IPS DF 6.9 (cell line): Measurements from ENCODE around the gene NRCAM.

Source experiments
- DNase-seq: peaks from one replicate; pipeline ENCODE4 v3.0.0-alpha.2; 2013; ENCODE audit warnings: low read depth, low spot score
- H3K27ac ChIP-seq: one replicate; pipeline ENCODE4 v1.5.1; 2013; ENCODE audit warnings: low read length, control low read depth
- H3K27me3 ChIP-seq: 2 replicates; pipeline ENCODE4 v1.6.1; 2013; ENCODE audit warnings: mild to moderate bottlenecking, low read length; ENCODE audit not compliant: control insufficient read depth, insufficient read depth
- H3K36me3 ChIP-seq: 2 replicates; pipeline ENCODE4 v1.6.1; 2013; ENCODE audit warnings: low read length; ENCODE audit not compliant: control insufficient read depth, insufficient read depth
- H3K4me1 ChIP-seq: 2 replicates; pipeline ENCODE4 v1.6.1; 2013; ENCODE audit warnings: low read length; ENCODE audit not compliant: control insufficient read depth, insufficient read depth
- H3K4me3 ChIP-seq: 2 replicates; pipeline ENCODE4 v1.5.1; 2013; ENCODE audit warnings: mild to moderate bottlenecking, low read length
- H3K9me3 ChIP-seq: 2 replicates; pipeline ENCODE4 v1.6.1; 2013; ENCODE audit warnings: low read length, inconsistent platforms; ENCODE audit not compliant: control insufficient read depth, insufficient read depth
- WGBS: extraction: QIAGEN DNeasy Blood & Tissue Kit; methylation state at CpG from one replicate; pipeline ENCODE4 v1.1.7; 2013; ENCODE audit warnings: mixed read lengths, missing lambda C conversion rate; ENCODE audit not compliant: insufficient read length, insufficient coverage; 5-methylcytosine and 5-hydroxymethylcytosine counted together

The NRCAM gene

GRCh38 chr7:108103558-108104298 is 352.5 kb downstream of the NRCAM start:
- Histone ChIP-seq H3K27me3 (no peaks in the 10 kb centered on the region), H3K9me3 (no peaks in the 10 kb centered on the region), H3K27ac (no peak overlapping the region), H3K4me1 (no peaks in the 10 kb centered on the region), H3K4me3 (no peak overlapping the region), H3K36me3 (no peaks in the 10 kb centered on the region)
- no peak for DNase-seq
- WGBS = no CpG with 5 or more reads among the region's 5 CpGs

- no CpG with 5 or more reads among the region's 20 CpGs for WGBS
- Histone ChIP-seq H3K27me3 (no peaks in the 10 kb centered on the region), H3K36me3 (no peaks in the 10 kb centered on the region), H3K27ac (no peak overlapping the region), H3K4me1 (no peaks in the 10 kb centered on the region), H3K9me3 (no peaks in the 10 kb centered on the region), H3K4me3 (no peak overlapping the region)
- DNase-seq = no peak
These were observed 353.4 kb downstream of the NRCAM start for GRCh38 chr7:108102671-108103312.

DNA sequence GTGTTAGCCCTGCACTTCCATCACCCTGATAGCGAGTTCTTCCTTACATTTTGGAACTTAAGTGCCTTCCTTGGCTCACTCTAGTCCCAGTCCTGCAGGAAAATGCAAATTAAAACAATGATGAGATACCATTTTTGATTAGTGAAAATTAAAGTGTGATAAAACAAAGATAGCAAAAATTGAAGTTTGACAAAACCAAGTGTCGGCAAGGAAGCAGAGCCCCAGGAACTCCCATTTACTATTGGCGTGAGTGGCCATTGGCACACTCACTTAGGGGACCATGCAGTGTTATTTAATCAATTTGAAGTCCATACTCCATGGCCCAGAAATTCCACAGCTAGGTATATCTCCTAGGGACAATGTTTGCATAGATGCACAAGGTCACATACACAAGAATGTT is 354.5 kb downstream of the NRCAM start:
- Histone ChIP-seq H3K27me3 (no peaks in the 10 kb centered on the region), H3K27ac (no peak overlapping the region), H3K4me3 (no peak overlapping the region), H3K36me3 (no peaks in the 10 kb centered on the region), H3K9me3 (no peaks in the 10 kb centered on the region), H3K4me1 (no peaks in the 10 kb centered on the region)
- no CpG with 5 or more reads among the region's 3 CpGs for WGBS
- no peak for DNase-seq

DNA sequence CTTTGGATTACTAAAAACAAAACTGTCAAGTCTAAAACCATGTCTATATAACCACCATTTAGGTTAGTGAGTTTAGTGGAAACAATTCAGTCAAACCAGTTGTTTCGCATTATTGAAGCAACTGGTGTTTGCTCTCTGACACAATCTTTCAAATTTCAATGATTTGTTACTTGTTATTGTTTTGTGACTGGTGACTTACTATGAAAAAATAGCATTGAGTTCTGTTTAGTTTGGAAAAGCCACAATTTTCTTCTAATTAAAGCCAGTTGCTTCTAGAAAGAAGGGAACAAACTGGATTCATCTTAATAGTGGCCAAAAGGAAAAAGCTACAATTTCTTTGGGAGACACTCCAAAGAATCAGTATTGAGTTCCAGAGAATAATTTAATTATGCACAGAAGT is 356.5 kb downstream of the NRCAM start:
- no peak overlapping the region for H3K27ac ChIP-seq
- no peaks in the 10 kb centered on the region for H3K4me1 ChIP-seq
- no peak for DNase-seq
- no peaks in the 10 kb centered on the region for H3K27me3 ChIP-seq
- H3K9me3 ChIP-seq = no peaks in the 10 kb centered on the region
- H3K4me3 ChIP-seq = no peak overlapping the region
- H3K36me3 ChIP-seq = no peaks in the 10 kb centered on the region
- WGBS = no CpG with 5 or more reads among the region's 1 CpG

DNA sequence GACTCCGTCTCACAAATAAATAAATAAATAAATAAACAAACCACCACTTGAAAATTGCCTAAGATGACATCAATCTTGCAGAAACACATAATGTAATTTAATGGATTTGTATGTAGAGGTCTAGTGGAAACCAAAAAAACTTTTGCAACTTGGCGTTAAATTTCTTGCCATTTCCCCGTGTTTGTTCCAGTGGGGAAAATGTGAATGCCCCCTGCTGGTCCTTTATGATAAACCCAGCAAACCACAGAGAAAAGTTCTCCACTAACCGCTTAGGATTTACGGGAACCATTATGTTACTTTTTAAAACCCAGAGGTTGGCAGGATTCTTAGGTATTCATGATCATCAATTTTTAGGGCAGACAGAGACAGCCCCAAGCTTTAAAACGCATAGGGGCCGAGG is 358.5 kb downstream of the NRCAM start:
- Histone ChIP-seq H3K27me3 (no peaks in the 10 kb centered on the region), H3K36me3 (no peaks in the 10 kb centered on the region), H3K27ac (no peak overlapping the region), H3K4me3 (no peak overlapping the region), H3K4me1 (no peaks in the 10 kb centered on the region), H3K9me3 (no peaks in the 10 kb centered on the region)
- DNase-seq = no peak
- WGBS = no CpG with 5 or more reads among the region's 7 CpGs
